Central memory CD8-positive, alpha-beta T cell (primary cell): ENCODE results near the gene ZNF684.

ENCODE experiments used
- ATAC-seq: fragments of 150-1000 bp; cut with Tn5 transposase; replicated peaks from 2 replicates; pipeline ENCODE4 v1.10.0; 2022; ENCODE audit warnings: mild to moderate bottlenecking, moderate FRiP score, moderate number of reproducible peaks; ENCODE audit not compliant: poor library complexity, severe bottlenecking; ENCODE audit errors: extremely low read depth
- DNase-seq, 2 donors: peaks; one replicate each; pipeline ENCODE4 v3.0.0; 2021; ENCODE audit warnings: low spot score in 2 of 2
- H3K27ac Mint-ChIP-seq: one replicate; pipeline ENCODE4 v1.8.0; 2022; ENCODE audit warnings: low read depth, mild to moderate bottlenecking, moderate library complexity, mixed read lengths
- H3K27me3 Mint-ChIP-seq: one replicate; pipeline ENCODE4 v1.8.0; 2022; ENCODE audit warnings: mixed read lengths
- H3K36me3 Mint-ChIP-seq: one replicate; pipeline ENCODE4 v1.8.0; 2022; ENCODE audit warnings: mild to moderate bottlenecking, moderate library complexity, mixed read lengths; ENCODE audit not compliant: insufficient read depth
- H3K4me1 Mint-ChIP-seq: one replicate; pipeline ENCODE4 v1.8.0; 2022; ENCODE audit warnings: mixed read lengths
- H3K4me3 Mint-ChIP-seq: one replicate; pipeline ENCODE4 v1.8.0; 2022; ENCODE audit warnings: mild to moderate bottlenecking, moderate library complexity, mixed read lengths
- H3K9me3 Mint-ChIP-seq: one replicate; pipeline ENCODE4 v1.8.0; 2022; ENCODE audit warnings: mixed read lengths

The ZNF684 gene

GRCh38 chr1:40588586-40588985, 57.1 kb downstream of the ZNF684 start:
- Mint-ChIP-seq H3K4me1 (peaks cover 3% of the 10 kb centered on the region), H3K36me3 (no peaks in the 10 kb centered on the region), H3K27ac (no peak overlapping the region), H3K9me3 (no peaks in the 10 kb centered on the region), H3K27me3 (peaks cover 3% of the 10 kb centered on the region), H3K4me3 (no peak overlapping the region)
- DNase-seq (no peak), ATAC-seq (no peak)

- Mint-ChIP-seq H3K9me3 (no peaks in the 10 kb centered on the region), H3K4me1 (peaks cover 7% of the 10 kb centered on the region), H3K27ac (peak overlapping the region; percentile 13), H3K4me3 (no peak overlapping the region), H3K36me3 (no peaks in the 10 kb centered on the region), H3K27me3 (peaks cover 11% of the 10 kb centered on the region)
- ATAC-seq (no peak), DNase-seq (no peak)
Observed at GRCh38 chr1:40592107-40592803, 60.8 kb downstream of the ZNF684 start.

GRCh38 chr1:40593449-40594186, 62.2 kb downstream of the ZNF684 start:
- peaks cover 7% of the 10 kb centered on the region for H3K4me1 Mint-ChIP-seq
- H3K27me3 Mint-ChIP-seq: peaks cover 23% of the 10 kb centered on the region
- DNase-seq (no peak), ATAC-seq (no peak)
- no peak overlapping the region for H3K27ac Mint-ChIP-seq
- H3K4me3 Mint-ChIP-seq: no peak overlapping the region
- peaks cover 1% of the 10 kb centered on the region for H3K36me3 Mint-ChIP-seq
- H3K9me3 Mint-ChIP-seq: no peaks in the 10 kb centered on the region

- DNase-seq (no peak), ATAC-seq (no peak)
- H3K4me3 Mint-ChIP-seq: no peak overlapping the region
- no peaks in the 10 kb centered on the region for H3K9me3 Mint-ChIP-seq
- peaks cover 7% of the 10 kb centered on the region for H3K4me1 Mint-ChIP-seq
- H3K27me3 Mint-ChIP-seq: peaks cover 23% of the 10 kb centered on the region
- no peak overlapping the region for H3K27ac Mint-ChIP-seq
- peaks cover 1% of the 10 kb centered on the region for H3K36me3 Mint-ChIP-seq
Observed at GRCh38 chr1:40594187-40594531, 62.7 kb downstream of the ZNF684 start.

GRCh38 chr1:40595623-40596022, 64.2 kb downstream of the ZNF684 start:
- no peak overlapping the region for H3K4me3 Mint-ChIP-seq
- peaks cover 7% of the 10 kb centered on the region for H3K4me1 Mint-ChIP-seq
- DNase-seq: no peak
- ATAC-seq: no peak
- peaks cover 25% of the 10 kb centered on the region for H3K27me3 Mint-ChIP-seq
- H3K9me3 Mint-ChIP-seq: no peaks in the 10 kb centered on the region
- no peak overlapping the region for H3K27ac Mint-ChIP-seq
- H3K36me3 Mint-ChIP-seq: peaks cover 1% of the 10 kb centered on the region
